Endothelial cell of umbilical vein (primary cell): ENCODE measurements around the gene GALK1. TPM values are rescaled to one million over a fixed set of nuclear protein-coding genes. Genes with fewer than 3 reads are reported as not detected.

ENCODE experiments used
- BruUV-seq: library from RNA; stranded (reverse); fragments of 400-500 nt; replicated peaks from 2 replicates; lab custom pipeline; 2021; lab: Mats Ljungman, UMichigan
- CTCF ChIA-PET: fragments of 300-600, 350-600 bp; sonication (Branson Sonifier 250); formaldehyde crosslinking; loops from one replicate; lab custom pipeline; 2021; ENCODE audit warnings: antibody characterized with exemption, inconsistent platforms; lab: Charles Lee
- POLR2A ChIA-PET: fragments of 300-600, 350-600 bp; sonication (Branson Sonifier 250); formaldehyde crosslinking; loops from one replicate; lab custom pipeline; 2021; ENCODE audit warnings: antibody characterized with exemption, inconsistent platforms; lab: Charles Lee
- DNase-seq: peaks from one replicate; pipeline ENCODE4 v3.0.0-alpha.2; 2011; ENCODE audit warnings: low read depth, low spot score
- FAIRE-seq: peaks from 2 replicates; lab custom pipeline; 2011; peaks lifted over from hg19 to GRCh38; lab: Jason Lieb, UNC
- H2AFZ ChIP-seq: 2 replicates; pipeline ENCODE4 v1.6.0; 2012; ENCODE audit warnings: low read depth, low read length, control low read depth, inconsistent platforms
- H3K27ac ChIP-seq: 2 replicates; pipeline ENCODE4 v1.5.1; 2011; ENCODE audit warnings: low read depth, mild to moderate bottlenecking, control low read depth, low read length, moderate library complexity; ENCODE audit not compliant: insufficient read depth
- H3K27me3 ChIP-seq, 2 experiments: 2 replicates each; pipeline versions ENCODE4 v1.6.0 to v1.6.1; 2011; ENCODE audit warnings: low read length in 2 of 2, mixed read lengths in 1 of 2; ENCODE audit not compliant: control insufficient read depth in 2 of 2, insufficient read depth in 2 of 2
- H3K36me3 ChIP-seq, 2 experiments: 2 replicates in 1 of 2; 3 replicates in 1 of 2; pipeline ENCODE4 v1.5.1; 2011; ENCODE audit warnings: low read length in 2 of 2, mild to moderate bottlenecking in 1 of 2, moderate library complexity in 1 of 2; ENCODE audit not compliant: control insufficient read depth in 2 of 2, insufficient read depth in 2 of 2; ENCODE audit errors: extremely low read depth in 1 of 2
- H3K4me1 ChIP-seq: 3 replicates; pipeline ENCODE4 v1.5.1; 2011; ENCODE audit warnings: mild to moderate bottlenecking, low read length; ENCODE audit not compliant: control insufficient read depth, insufficient read depth; ENCODE audit errors: extremely low read depth
- H3K4me2 ChIP-seq: 2 replicates; pipeline ENCODE4 v1.6.1; 2011; ENCODE audit warnings: low read length, control low read depth, mixed read lengths; ENCODE audit not compliant: insufficient read depth
- H3K4me3 ChIP-seq, 3 experiments: fragments of 200-600 bp in 1 of 3; sonication (generic), shearing (Covaris generic) in 1 of 3; replicated peaks in 1 of 3; 2 replicates each; pipeline ENCODE4 v1.5.1; 2011 to 2016; ENCODE audit warnings: control low read depth in 3 of 3, low read length in 3 of 3, mild to moderate bottlenecking in 2 of 3, inconsistent platforms in 1 of 3, low read depth in 1 of 3, moderate library complexity in 1 of 3; ENCODE audit not compliant: insufficient read depth in 1 of 3
- H3K79me2 ChIP-seq: 2 replicates; pipeline ENCODE4 v1.6.0; 2012; ENCODE audit warnings: low read length, inconsistent platforms; ENCODE audit not compliant: control insufficient read depth, insufficient read depth
- H3K9ac ChIP-seq: replicated peaks from 2 replicates; pipeline ENCODE3; 2011; ENCODE audit warnings: low read length, control low read depth; ENCODE audit not compliant: insufficient read depth; ENCODE audit errors: extremely low read depth
- H3K9me1 ChIP-seq: replicated peaks from 3 replicates; pipeline ENCODE4 v1.6.0; 2011; ENCODE audit warnings: mild to moderate bottlenecking, low read length; ENCODE audit not compliant: control insufficient read depth, insufficient read depth; ENCODE audit errors: extremely low read depth
- H3K9me3 ChIP-seq: replicated peaks from 2 replicates; pipeline ENCODE4 v1.5.1; 2012; ENCODE audit warnings: low read length, inconsistent platforms; ENCODE audit not compliant: control insufficient read depth, insufficient read depth
- H4K20me1 ChIP-seq: replicated peaks from 2 replicates; pipeline ENCODE3; 2011; ENCODE audit warnings: mild to moderate bottlenecking, low read length; ENCODE audit not compliant: control insufficient read depth, insufficient read depth; ENCODE audit errors: extremely low read depth
- CTCF ChIP-seq, 2 donors: IDR thresholded peaks; 1 replicate in 1 of 2; 2 replicates in 1 of 2; pipeline ENCODE4 v1.5.1; 2011; ENCODE audit warnings: low read length in 2 of 2, mild to moderate bottlenecking in 2 of 2, moderate library complexity in 2 of 2, control low read depth in 1 of 2, inconsistent platforms in 1 of 2, low read depth in 1 of 2; ENCODE audit not compliant: insufficient read depth in 1 of 2; ENCODE audit errors: extremely low read depth in 1 of 2
- EZH2 ChIP-seq: IDR thresholded peaks from 2 replicates; pipeline ENCODE4 v1.6.1; 2012; ENCODE audit warnings: borderline replicate concordance, low read depth, mild to moderate bottlenecking, moderate library complexity, low read length, inconsistent platforms; ENCODE audit not compliant: severe bottlenecking
- FOS ChIP-seq: IDR thresholded peaks from 2 replicates; pipeline ENCODE4 v1.6.1; 2011; ENCODE audit warnings: mild to moderate bottlenecking, low read length, moderate library complexity, borderline replicate concordance; ENCODE audit not compliant: insufficient read depth
- GATA2 ChIP-seq: IDR thresholded peaks from 2 replicates; pipeline ENCODE4 v1.7.0; 2011; ENCODE audit warnings: low read depth, mild to moderate bottlenecking, moderate library complexity, mixed read lengths, low read length; ENCODE audit not compliant: insufficient read length, insufficient read depth
- JUN ChIP-seq: IDR thresholded peaks from 2 replicates; pipeline ENCODE4 v1.6.1; 2011; ENCODE audit warnings: borderline replicate concordance, low read depth; ENCODE audit not compliant: insufficient read length, insufficient read depth
- MAX ChIP-seq: IDR thresholded peaks from 2 replicates; pipeline ENCODE4 v1.6.1; 2011; ENCODE audit not compliant: insufficient read depth, insufficient read length
- MYC ChIP-seq: IDR thresholded peaks from one replicate; pipeline ENCODE4 v1.6.1; 2011; ENCODE audit warnings: mild to moderate bottlenecking, low read depth, low read length
- POLR2A ChIP-seq: IDR thresholded peaks from 2 replicates; pipeline ENCODE4 v1.6.1; 2012; ENCODE audit warnings: low read depth, mild to moderate bottlenecking, control low read depth, low read length
- POLR2AphosphoS5 ChIP-seq: IDR thresholded peaks from 2 replicates; pipeline ENCODE4 v1.6.1; 2012; ENCODE audit warnings: low read depth, mild to moderate bottlenecking, control low read depth, low read length, moderate library complexity; ENCODE audit not compliant: insufficient read depth
- dilution Hi-C: fragments of 300-500 bp; cut with MboI; formaldehyde crosslinking; loops from one replicate; pipeline ENCODE4 v1.15.0; 2019; ENCODE audit warnings: low sequenced_read_pairs; ENCODE audit not compliant: extremely low pct_ligation_motif_present
- intact Hi-C: fragments of 100-400 bp; cut with micrococcal nuclease; formaldehyde crosslinking; loops from one replicate; pipeline ENCODE4 v1.10.0; 2022
- polyA plus RNA-seq, 4 experiments: library from polyadenylated mRNA; depleted of rRNA in 3 of 4; stranded (reverse) in 3 of 4; unstranded in 1 of 4; fragments of >200 nt; gene quantifications; 2 replicates each; pipeline versions ENCODE4 v1.2.1 to v1.2.3, GENCODE V29; 2011 to 2012; ENCODE audit warnings: missing spikeins in 1 of 4
- total RNA-seq: library from RNA; stranded (reverse); gene quantifications from 2 replicates; pipeline ENCODE4 v1.2.3, GENCODE V29; 2021

GALK1 gene
- total and polyA plus RNA-seq, 2 donors (not counting 3 experiments of a cell fraction or from before 2014, with no cell fraction given): 45.8 to 63.7 TPM

- dilution Hi-C loops: no loop called here
- FAIRE-seq (no peak), DNase-seq (no peak)
- Histone ChIP-seq H3K4me1 (no peaks in the 10 kb centered on the region), H3K36me3 (peaks cover 0 to 2% of the 10 kb centered on the region in 2 experiments), H3K4me3 (no peak overlapping the region), H2AFZ (no peak overlapping the region), H3K9me3 (no peaks in the 10 kb centered on the region), H3K27me3 (no peaks in the 10 kb centered on the region), H3K27ac (no peak overlapping the region), H3K9ac (no peak overlapping the region), H4K20me1 (no peaks in the 10 kb centered on the region), H3K79me2 (no peaks in the 10 kb centered on the region), H3K4me2 (no peak overlapping the region), H3K9me1 (no peaks in the 10 kb centered on the region)
- no peak for TF ChIP-seq POLR2AphosphoS5
- TF ChIP-seq GATA2: no peak
- TF ChIP-seq MYC: no peak
- no peak for TF ChIP-seq MAX
- no peak for TF ChIP-seq POLR2A
- no peak for TF ChIP-seq EZH2
- no peak for TF ChIP-seq JUN
- no peak for TF ChIP-seq CTCF (IDR thresholded peaks at IDR 0.05; ENCODE audit: extremely low read depth in 1 of 2, insufficient read depth in 1 of 2, low read depth in 1 of 2, low read length in 2 of 2)
- no peak for TF ChIP-seq FOS
- ChIA-PET CTCF (interaction anchor here (0.6 to 2.6 kb wide), 33 partner anchors 12 to 252 kb away, joined by 3 to 45 read pairs (median 5); partner anchors contain the start of genes GALK1, MRPL38, SMIM5 and TRIM65), POLR2A (no interaction called here)
- no TSS peak for BruUV-seq
- intact Hi-C loops: no loop called here
Observed at GRCh38 chr17:75752802-75753513, 12.0 kb downstream of the GALK1 start.
